Measurements from ENCODE around the gene TCTN3.
"Not testable (repeated sequence)": the region's sequence is repeated elsewhere in the genome, so short reads cannot be mapped to it uniquely, and the experiment has no call there.

The TCTN3 gene, protein sequence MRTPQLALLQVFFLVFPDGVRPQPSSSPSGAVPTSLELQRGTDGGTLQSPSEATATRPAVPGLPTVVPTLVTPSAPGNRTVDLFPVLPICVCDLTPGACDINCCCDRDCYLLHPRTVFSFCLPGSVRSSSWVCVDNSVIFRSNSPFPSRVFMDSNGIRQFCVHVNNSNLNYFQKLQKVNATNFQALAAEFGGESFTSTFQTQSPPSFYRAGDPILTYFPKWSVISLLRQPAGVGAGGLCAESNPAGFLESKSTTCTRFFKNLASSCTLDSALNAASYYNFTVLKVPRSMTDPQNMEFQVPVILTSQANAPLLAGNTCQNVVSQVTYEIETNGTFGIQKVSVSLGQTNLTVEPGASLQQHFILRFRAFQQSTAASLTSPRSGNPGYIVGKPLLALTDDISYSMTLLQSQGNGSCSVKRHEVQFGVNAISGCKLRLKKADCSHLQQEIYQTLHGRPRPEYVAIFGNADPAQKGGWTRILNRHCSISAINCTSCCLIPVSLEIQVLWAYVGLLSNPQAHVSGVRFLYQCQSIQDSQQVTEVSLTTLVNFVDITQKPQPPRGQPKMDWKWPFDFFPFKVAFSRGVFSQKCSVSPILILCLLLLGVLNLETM

DNA sequence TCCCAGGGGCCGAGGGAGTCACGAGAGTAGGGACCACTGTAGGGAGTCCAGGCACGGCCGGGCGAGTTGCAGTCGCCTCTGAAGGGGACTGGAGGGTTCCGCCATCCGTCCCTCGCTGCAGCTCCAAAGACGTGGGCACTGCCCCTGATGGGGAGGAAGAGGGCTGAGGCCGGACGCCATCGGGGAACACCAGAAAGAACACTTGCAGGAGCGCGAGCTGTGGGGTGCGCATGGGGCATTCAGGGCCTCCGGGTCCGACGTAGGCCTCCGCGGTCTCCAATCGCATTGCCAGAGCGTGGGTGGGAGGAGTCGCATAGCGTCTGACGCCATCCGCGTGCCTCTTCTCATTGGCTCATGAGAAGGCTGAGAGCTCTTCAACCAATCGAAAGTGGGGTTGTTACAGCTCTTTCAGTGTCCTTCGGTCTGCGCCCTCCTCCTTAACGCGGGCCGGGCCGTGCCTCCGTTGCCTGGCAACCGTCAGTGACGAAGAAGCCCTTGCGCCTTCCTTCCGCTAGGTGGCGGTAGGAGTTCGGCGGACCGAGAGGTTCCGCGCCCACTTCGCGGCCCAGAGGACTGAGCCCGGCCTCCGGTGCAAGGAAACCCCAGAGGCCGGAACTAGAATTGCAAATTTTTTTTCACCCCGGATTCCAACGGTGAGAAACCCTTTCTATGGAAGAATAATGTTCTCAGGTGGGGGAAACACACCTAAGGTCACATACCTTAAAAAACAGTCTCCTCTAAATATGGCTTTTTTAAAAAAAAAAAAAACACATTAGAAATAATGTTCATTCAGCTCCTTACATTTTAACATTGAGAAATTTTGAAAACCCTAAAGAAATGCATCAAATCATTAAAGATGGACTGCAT lies at the start of gene TCTN3:
Gene TCTN3 (minus strand): TSS at position 260 of the 867 bp plus-strand sequence. CDS start 28 bp downstream, at position 232.
- Histone ChIP-seq H3K4me3 (peak within 1 kb of the TSS; percentile 71 to 97 (median 78)), H3K27ac (peak within 1 kb of the TSS in 20 of 21 experiments; percentile 39 to 94 (median 84))

DNA sequence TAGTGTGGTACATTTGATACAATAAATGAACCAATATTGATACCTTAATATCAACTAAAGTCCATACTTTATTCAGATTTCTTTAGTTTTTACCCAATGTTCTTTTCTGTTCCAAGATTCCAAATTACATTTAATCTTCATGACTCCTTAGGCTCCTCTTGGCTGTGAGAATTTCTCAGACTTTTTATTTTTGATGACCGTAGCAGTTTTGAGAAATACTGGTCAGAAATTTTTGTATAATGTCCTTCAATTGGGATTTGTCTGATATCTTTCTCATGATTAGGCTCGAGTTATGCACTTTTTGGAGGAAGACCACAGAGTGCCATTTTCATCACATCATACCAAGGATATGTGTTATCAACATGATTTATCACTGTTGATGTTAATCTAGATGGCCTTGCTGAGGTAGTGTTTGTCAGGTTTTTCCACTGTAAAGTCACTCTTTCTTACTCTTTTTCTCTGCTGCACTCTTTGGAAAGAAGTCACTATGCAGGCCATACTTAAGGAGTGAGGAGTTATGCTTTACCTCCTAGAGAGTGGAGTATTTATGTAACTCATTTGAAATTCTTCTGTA lies 49.3 kb upstream of the TCTN3 start:
- H3K4me3 ChIP-seq: no peak overlapping the region
- H3K27ac ChIP-seq: peak overlapping the region in 5 of 21 experiments; percentile 34 to 74 (median 59)

DNA sequence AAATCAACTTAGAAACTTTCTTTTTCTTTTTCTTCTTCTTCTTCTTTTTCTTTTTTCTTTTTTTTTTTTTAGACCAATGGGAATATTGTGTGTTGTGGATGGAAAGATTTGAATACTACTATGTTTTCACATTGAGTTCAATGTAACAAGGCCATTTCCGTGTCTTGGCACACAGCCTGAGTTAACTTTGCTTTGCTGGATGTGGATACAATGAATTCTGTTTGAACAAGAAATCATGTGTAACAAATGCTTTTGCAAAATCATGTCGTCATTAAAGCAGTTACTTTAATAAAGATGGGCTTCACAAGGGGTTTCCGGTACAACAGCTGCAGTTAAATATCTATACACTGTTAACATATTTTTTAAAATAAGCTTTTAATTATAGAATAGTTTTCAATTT lies 48.8 kb upstream of the TCTN3 start:
- Histone ChIP-seq H3K27ac (peak overlapping the region in 8 of 21 experiments; percentile 10 to 74 (median 54)), H3K4me3 (no peak overlapping the region)

DNA sequence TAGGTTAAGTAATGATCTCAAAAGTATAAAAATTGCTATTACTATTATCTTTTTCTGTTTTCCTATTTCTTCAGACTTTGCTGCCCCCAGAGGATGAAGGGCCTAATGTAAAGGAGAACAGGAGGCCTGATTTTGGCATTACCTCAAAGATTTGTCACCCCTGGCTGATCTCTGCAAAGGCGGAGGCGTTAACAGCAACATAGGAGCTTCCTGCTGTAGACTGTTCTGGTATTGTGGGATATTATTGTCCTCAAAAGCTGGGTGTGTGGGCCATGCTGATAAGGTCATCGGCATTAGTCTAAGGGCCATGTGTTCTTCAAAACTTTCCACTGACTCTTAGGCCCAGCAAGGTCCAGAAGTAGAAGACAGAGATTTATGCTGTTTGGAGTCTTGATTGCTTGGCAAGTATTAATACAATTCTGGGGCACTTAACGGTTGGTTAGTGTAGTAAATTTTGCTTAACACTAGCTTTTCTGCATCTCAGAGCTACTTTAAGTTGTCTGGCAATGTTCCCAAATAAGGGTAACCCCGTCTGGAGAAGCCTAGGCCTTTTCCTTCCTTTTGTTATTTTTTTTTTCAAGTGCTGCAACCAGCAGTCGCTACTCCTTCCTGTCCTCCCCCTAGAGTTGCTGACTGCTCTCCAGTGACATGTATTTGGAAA lies 48.2 kb upstream of the TCTN3 start:
- Histone ChIP-seq H3K27ac (peak overlapping the region in 10 of 21 experiments; percentile 10 to 74 (median 54)), H3K4me3 (no peak overlapping the region)

DNA sequence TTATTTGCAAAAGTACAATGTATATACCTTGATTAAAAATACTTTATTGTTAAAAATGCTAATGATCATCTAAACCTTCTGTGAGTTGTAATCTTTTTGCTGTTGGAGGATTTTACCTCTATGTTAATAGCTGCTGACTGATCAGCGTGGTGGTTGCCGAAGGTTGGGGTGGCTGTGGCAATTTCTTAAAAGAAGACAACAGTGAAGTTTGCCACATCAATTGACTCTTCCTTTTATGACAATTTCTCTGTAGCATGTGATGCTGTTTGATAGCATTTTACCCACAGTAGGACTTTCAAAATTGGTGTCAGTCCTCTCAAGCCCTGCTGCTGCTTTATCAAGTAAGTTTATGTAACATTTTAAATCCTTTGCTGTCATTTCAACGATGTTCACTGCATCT lies 45.3 kb upstream of the TCTN3 start:
- H3K4me3 ChIP-seq: no peak overlapping the region
- no peak overlapping the region for H3K27ac ChIP-seq

DNA sequence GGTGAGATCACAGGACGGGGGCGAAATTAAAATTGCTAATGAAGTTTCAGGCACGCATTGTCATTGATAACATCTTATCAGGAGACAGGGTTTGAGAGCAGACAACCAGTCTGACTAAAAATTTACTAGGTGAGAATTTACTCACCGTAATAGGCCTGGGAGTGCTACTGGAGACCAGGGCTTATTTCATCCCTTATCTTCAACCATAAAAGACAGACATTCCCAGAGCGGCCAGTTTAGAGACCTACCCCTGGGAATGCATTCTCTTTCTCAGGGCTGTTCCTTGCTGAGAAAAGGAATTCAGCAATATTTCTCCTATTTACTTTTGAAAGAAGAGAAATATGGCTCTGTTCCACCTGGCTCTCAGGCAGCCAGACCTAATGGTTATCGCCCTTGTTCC lies 39.2 kb upstream of the TCTN3 start:
- H3K4me3 ChIP-seq, H3K27ac ChIP-seq: not testable (repeated sequence)

DNA sequence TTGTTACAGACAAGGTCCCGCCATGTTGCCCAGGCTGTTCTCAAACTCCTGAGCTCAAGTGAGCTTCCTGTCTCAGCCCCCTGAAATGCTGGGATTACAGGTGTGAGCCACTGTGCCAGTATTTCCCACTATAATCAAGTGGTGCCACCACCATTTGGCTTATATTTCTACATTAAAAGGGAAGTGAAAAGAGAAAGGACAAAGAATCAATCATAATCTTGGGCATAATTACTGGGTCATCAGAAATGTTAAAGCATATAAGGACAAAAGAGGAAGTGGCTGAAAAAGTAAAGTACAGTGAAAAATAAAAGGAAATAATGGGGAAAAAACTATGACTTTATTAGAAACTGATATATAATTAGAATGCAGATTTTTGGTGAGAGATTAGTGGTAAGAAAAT lies 36.5 kb upstream of the TCTN3 start:
- H3K27ac ChIP-seq: peak overlapping the region in 5 of 21 experiments; percentile 14 to 77 (median 46)

DNA sequence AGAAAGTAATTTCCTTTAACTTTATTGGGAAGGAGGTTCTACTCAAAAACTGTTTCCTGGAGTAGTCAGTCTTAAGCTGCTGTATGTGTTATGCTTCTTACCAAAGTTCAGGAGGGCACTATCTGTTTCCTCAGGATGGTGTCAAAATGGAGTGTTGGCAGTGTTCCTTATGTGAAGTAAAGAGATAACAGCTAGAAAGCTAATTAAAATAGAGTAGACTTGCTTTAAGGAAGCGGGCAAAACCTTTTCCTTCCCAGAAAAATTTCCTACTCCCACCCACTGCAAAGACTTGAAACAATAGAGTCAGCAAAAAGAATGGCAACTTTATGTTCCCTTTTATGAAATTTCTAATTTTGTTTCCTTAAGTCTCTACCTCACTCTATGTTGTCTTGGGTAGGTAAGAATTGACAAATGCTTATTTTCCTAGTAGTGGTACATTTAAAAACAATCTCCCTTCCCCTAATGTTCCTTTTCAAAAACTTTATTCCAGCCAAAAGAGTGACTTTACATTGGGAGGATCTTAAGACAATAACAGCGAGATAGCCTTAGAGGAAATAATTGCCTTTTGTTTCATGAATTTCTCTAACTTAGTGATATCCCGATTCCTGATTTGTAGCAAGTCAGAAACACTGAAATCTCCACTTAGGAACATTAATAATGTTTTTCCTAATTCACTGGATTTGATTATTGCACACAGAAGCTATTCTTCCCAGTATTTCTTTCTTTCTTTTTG lies 35.8 kb upstream of the TCTN3 start:
- H3K27ac ChIP-seq: peak overlapping the region in 8 of 21 experiments; percentile 11 to 77 (median 27)
- H3K4me3 ChIP-seq: no peak overlapping the region

More for the DNA sequence above, 36.5 kb upstream of the TCTN3 start:
- no peak overlapping the region for H3K4me3 ChIP-seq

DNA sequence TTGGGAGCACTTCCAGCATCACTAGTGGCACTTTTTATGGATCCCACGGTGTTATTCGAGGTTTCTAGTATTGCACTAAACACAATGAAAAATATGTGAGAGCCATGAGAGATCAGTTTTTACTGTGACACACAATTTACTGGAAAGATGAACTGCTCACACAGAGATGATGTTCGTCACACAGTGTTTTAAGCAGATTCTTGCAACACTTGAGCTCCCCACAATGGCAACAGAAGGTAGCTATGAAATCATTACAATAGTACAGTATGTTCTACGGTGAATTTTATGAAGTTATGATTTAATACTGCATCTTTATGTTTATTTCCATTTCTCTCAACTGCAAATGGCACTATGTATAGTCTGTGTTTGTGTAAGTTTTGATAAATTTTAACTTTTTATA lies 34.8 kb upstream of the TCTN3 start:
- H3K4me3 ChIP-seq: no peak overlapping the region
- peak overlapping the region in 2 of 21 experiments; percentile 46 to 77 for H3K27ac ChIP-seq

DNA sequence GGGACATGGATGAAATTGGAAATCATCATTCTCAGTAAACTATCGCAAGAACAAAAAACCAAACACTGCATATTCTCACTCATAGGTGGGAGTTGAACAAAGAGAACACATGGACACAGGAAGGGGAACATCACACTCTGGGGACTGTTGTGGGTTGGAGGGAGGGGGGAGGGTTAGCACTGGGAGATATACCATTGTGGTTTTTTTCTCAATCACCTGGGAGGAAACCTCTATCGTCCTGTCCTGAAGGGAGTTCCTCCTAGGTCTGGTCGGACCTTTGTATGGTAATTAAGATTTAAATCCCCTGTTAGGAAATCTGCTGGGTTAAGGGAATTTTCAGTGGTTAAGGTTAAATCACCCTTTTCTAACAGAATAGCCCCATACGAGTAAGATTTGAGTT lies 28.8 kb upstream of the TCTN3 start:
- not testable (repeated sequence) for H3K4me3 ChIP-seq, H3K27ac ChIP-seq

DNA sequence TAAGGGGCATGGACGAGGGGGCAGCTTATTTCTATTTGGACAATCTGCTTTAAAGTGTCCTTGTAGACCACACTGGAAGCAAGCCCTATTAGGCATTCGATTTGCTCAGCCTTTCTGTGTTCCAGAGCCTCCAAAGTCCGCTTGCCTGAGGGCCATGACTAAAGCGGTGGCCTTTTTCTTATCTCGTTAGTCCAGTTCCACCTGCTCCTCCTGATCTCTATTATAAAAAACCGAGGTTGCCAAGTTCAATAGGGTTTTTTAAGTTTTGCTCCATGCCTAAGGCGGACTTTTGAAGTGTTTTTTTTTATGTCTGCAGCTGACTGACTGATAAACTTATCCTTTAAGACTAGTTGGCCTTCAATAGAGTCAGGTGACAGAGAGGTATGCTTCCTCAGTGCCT lies 27.0 kb upstream of the TCTN3 start:
- H3K4me3 ChIP-seq, H3K27ac ChIP-seq: not testable (repeated sequence)

DNA sequence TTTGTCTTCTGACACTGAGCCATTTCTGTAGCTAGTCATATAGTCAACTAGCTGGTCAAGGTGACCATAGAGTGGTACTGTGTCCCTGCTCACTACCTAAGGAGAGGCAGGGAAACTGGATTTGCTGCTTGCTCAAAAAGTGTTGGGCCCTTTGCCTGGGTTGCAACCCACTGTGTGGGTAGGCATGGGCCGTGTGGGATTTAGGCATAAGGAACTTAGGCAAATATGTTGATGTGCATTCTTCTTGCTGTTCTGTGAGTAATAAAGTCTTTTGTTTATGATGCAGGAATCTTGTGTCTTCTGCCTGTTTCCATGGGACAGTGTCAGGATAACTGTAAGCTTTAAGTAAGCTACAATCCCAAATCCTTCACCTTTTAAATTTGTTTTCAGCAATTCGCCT lies 23.1 kb upstream of the TCTN3 start:
- Histone ChIP-seq H3K27ac (no peak overlapping the region), H3K4me3 (no peak overlapping the region)

DNA sequence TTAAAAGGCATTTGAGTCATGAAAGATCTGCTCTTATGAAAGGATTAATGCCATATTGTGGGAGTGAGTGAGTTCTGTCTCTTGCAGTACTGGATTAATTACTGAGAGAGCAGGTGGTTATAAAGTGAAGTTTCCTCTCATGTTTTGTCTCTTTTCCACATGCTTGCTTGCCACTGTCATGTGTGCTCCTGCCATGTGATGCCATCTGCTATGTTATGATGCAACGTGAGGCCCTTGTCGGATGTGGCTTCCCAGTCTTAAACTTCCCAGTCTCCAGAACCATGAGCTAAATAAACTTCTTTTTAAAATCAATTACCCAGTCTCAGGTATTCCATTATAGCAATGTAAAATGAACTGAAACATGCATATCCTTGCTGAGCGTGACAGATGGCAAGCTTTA lies 22.7 kb upstream of the TCTN3 start:
- no peak overlapping the region for H3K4me3 ChIP-seq
- no peak overlapping the region for H3K27ac ChIP-seq

DNA sequence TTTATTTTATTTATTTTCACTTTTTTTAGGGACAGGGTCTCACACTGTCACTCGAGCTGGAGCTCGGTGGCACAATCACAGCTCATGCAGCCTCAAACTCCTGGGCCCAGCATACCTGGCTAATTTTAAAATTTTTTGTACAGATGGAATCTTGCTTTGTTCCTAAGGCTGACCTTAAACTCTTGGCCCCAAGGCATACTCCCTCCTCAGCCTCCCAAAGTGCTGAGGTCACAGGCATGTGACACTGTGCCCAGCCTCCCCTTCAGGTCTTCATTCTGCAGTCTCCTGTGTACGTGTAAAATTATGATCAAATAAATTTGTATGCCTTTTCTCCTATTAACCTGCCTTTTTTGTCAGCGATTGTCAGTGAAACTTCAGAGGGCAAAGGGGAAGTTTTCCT lies 17.8 kb upstream of the TCTN3 start:
- Histone ChIP-seq H3K4me3 (no peak overlapping the region), H3K27ac (no peak overlapping the region)

DNA sequence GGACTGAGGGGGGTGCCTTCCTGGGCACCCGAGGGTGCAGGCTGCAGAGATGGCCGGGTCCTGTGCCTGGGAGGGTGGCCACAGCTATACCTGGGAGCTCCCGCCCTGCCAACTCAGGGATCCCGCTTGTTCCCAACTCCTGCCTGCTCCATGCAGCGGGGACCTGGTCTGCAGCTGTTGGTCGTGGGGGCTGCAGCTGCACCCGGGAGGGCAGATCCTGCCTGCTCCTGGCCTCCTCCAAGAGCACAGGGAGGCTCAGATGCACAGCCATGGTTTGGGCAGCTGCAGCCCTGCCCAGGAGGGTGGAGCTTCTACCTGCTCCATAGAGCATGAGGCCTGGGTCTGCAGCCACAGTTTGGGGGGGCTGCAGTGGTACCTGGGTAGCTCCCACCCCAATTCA lies 13.3 kb upstream of the TCTN3 start:
- Histone ChIP-seq H3K27ac (no peak overlapping the region), H3K4me3 (no peak overlapping the region)

DNA sequence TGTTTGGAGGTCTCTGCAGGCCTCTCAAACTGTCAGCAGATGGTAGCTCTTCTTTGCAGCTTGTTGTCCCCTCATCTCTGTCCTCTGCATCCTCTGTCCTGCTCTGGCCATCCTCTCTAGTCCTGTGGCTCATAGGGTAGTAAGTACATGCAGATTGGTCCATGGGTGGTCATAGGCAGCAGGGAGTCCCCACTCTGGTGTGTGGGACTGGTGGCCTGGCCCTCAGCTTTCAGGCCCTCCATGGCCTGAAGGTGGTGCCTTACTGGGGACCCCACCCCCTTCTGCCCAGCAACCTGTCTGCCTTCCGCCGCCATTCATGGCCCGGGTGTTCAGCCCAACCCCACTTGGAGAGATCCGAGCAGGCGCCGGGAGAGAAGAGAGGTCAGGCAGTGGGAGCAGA lies 12.8 kb upstream of the TCTN3 start:
- H3K4me3 ChIP-seq: no peak overlapping the region
- no peak overlapping the region for H3K27ac ChIP-seq

DNA sequence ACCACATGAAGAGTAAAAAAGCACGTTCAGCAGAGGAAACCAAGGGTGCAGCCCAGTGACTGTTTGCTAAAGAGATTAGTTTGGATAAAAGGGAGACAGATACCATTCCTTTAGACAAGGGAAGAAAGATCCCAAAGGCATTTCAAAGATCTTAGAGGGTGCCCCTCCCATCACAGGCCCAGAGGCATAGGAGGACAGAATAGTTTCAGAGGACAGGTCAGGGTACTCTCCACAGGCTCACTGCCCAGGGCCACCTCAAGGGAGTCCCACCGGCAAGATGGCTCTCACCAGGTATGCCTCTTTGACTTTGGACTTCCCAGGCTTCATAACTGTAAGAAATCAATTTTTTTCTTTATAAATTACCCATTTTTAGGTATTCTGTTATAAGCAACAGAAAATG lies 4.7 kb upstream of the TCTN3 start:
- H3K27ac ChIP-seq: peak overlapping the region in 5 of 21 experiments; percentile 9 to 78 (median 63)
- no peak overlapping the region for H3K4me3 ChIP-seq

DNA sequence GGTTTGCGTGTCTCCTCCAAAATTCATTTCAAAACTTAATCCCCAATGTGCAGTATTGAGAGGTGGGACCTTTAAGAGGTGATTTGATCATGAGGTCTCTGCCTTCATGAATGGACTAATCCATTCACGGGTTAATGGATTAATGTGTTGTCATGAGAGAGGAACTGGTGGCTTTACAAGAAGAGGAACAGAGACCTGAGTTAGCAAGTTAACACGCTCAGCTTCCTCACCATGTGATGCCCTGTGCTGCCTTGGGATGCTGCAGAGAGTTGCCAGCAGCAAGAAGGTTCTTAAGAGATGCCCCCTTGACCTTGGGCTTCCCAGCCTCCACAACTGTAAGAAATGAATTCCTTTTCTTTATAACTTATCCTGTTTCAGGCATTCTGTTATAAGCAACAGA lies 3.7 kb upstream of the TCTN3 start:
- H3K4me3 ChIP-seq: no peak overlapping the region
- H3K27ac ChIP-seq: peak overlapping the region in 7 of 21 experiments; percentile 2 to 78 (median 63)

DNA sequence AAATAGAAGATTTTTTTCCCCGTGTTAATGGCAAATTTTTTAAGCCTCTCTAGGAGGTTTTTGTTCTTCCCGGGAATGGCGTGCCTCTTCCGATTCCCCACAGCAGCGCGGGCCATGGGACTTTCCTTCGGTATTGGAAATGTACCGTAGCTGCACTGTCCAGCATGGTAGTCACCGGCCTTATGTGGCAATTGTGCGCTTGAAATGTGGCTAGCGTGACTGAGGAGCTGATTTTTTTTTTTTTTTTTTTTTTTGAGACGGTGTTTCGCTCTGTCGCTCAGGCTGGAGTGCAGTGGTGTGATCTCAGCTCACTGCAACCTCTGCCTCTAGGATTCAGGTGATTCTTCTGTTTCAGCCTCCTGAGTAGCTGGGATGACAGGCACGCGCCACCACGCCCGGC lies 938 bp upstream of the TCTN3 start:
- H3K4me3 ChIP-seq: no peak overlapping the region

More for the DNA sequence above, 938 bp upstream of the TCTN3 start:
- H3K27ac ChIP-seq: peak overlapping the region in 1 of 21 experiments; percentile 49
